Measurements from ENCODE around the gene HADHB.

Gene HADHB

DNA sequence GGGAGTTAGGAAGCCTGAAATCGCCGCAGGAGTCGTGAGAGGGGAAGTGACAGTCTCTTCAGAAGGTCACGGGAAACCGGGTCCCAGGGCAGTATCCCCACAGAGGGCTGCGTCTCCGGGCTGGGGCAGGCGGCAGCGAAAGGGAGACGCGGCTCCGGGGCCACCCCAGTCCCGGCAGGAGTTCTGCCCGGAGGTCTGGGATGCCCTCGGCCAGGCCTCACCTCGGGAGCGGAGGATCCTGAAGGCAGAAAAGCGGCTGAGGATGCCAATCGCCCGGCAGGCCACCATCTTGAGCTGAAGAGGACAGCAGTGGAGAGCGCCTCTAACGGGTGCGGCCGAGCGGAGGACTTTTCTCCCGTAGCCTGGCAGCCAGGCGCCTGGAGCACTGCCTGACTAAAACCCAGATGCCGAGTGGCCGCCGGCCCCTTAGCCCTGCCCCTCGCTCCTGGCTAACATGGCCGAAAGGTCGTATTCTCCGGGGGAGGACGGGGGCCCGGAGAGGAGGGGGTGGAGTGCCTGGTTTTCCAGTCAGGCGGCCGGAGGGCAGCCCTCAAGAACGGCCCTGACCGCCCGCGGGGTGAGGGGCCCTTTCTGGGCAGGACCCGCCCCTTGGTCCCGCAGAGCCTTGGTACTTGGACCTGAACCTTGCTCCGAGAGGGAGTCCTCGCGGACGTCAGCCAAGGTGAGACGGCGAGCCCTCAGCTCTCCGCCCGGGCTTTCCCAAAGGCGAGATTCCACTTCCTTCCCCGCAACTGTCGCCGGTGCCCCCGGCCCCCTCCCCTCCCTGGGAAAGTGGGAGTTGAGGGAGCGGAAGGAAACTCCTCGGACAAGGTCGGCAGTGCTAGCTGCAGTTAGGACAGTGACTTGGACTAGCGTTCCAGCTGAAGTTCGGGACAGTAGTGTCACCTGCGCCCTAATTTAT lies at the start of gene HADHB, which contains the start of gene HADHA:
TSS of gene HADHB (plus strand) at position 631 of the 922 bp plus-strand sequence. CDS start 9,316 bp downstream, outside the sequence.
TSS of gene HADHA (minus strand) at position 324 of the 922 bp plus-strand sequence. CDS start at position 288, 36 bp downstream.
- in situ Hi-C loops (cut with HindIII; ENCODE audit: low pct_ligation_motif_present, low pct_unique_long_range_greater_than_20kb, low sequenced_read_pairs) = no loop called here
- DNase-seq = peak; percentile 93

DNA sequence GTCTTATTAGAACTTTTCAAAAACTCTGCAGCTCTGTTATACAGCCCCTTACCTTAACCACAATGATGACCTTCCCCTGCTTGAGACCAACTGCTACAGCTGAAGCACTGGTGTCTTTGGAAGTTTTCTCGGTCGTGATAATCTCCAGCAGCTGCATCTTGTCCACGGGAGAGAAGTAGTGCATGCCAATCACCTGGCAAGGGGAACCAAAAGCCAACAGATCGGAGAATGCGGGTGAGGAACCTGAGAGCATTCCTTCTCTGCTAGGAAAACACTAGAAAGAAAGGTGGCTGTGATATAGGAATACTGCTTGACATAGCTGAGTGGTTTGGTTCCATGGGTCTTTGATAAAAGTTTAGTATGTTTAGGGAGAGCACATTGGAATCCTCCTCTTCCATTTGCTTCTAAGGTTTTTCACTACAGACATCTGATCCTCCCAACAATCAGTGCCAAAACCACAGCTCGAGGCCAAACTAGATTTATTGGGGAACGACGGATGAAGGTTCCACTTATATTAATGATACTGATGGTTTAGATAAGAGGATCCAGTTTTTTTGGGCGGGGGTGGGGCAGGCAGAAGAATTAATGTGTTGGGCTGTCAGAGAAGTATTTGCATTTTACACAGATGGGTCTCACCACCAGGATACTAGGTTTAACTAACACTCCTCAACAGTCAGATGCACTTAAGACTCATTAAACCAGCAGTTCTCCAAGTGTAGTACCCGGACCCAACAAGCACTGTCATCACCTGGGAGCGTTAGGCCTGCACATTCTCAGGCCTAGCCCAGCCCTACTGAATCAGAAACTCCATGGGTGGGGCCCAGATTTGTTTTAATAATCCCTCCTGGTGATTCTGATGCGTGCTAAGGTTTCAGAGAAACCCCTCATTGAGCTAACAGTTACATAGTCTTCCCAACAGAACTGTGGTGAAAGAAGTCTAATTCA lies 49.4 kb upstream of the HADHB start:
- in situ Hi-C loops (cut with HindIII; ENCODE audit: low pct_ligation_motif_present, low pct_unique_long_range_greater_than_20kb, low sequenced_read_pairs) = no loop called here
- no peak for DNase-seq

DNA sequence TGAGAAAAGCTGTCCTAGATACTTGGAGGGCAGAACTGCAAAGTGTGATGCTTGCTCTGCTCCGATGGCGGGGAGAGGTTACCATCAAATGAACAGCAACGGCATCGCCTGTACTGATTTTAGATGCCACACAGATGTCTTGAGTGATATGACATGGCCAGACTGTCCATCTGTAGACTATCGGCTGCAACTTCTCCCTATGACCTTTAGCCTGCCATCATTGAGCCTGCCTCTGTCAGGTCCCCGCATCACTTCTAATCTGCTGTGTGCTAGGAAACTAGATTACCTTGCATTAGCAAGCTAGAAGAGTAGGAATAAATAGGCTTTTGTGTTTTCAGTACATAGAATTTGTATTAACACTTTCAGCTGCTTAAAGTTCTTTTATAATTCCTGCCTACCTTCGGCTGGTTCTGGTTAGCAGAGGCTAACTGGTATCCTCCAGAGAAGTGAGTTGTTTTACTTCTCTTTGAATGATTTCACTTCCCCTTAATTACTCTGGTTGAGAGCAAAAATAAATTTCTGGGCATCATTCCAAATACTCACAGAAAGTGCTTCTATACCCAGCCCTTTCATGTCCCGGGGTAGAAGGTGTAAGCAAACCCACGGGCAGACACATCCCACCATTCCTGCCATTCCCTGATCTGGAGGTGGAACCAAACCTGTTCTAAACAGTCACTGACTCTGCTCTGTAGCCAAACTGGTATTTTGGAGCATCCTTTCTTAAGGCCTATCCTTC lies 47.9 kb upstream of the HADHB start:
- in situ Hi-C loops (cut with HindIII; ENCODE audit: low pct_ligation_motif_present, low pct_unique_long_range_greater_than_20kb, low sequenced_read_pairs) = no loop called here

DNA sequence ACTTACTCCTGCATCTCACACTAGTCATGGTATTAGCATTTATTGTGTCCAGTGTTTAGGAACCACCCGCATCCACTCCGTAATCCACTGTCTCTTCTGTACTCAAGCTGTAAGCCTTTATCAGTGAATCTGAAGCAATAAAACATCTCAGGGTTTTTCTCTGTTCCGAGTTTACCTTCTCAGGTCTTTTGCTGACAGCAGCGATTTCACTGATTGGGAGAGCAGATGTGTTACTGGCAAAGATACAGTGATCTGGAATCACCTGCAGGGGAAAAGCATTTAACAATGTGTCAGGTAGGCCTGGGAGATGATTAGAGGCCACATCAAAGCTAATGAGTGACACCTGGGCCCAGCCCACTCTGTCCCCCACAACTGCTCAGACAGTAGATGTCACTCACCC lies 47.2 kb upstream of the HADHB start:
- in situ Hi-C loops (cut with HindIII; ENCODE audit: low pct_ligation_motif_present, low pct_unique_long_range_greater_than_20kb, low sequenced_read_pairs) = no loop called here
- no peak for DNase-seq

More for the DNA sequence above, 47.9 kb upstream of the HADHB start:
- no peak for DNase-seq

DNA sequence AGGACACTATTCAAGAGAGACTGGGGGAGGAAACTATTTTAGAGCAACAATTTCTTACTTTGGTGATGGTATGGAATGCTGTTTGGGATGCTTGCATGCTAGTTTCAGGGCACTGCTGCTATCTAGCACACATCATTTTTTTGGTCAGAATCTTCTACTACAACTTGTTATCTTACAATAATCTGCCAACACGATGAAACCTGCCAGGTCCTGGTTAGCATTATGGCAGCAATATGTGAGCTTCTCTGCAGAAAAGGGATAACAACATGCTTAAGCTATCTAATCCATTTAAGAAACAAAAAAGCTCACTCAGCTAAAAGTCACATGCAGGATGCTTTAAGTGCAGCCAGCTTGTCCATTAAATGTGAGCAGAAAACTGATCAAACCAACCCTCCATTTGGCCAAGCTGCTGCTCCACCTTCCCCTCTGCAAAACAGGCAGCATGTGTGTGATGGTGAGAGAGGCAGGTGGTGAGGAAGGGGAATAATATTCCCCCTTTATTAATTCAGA lies 41.7 kb upstream of the HADHB start:
- in situ Hi-C loops (cut with HindIII; ENCODE audit: low pct_ligation_motif_present, low pct_unique_long_range_greater_than_20kb, low sequenced_read_pairs) = no loop called here
- DNase-seq = no peak

DNA sequence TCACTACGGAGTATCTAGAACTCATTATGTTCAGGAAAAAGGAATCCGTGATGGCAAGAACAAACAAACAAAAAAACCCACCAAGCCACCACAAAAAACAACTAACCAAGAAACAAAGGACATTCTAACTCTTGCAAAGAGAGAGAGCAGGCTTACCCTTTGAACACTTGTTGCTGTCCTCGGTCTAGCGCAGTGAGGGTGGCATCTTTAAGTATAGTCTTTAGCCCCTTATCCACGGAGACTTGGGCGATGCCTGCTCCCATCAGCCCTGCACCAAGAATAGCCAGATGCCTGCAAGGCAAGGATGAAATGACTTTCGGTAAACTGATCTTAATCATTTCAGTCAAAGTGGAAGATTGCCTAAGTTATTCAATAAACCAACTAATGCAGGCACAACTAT lies 40.8 kb upstream of the HADHB start:
- in situ Hi-C loops (cut with HindIII; ENCODE audit: low pct_ligation_motif_present, low pct_unique_long_range_greater_than_20kb, low sequenced_read_pairs) = no loop called here
- DNase-seq = no peak

DNA sequence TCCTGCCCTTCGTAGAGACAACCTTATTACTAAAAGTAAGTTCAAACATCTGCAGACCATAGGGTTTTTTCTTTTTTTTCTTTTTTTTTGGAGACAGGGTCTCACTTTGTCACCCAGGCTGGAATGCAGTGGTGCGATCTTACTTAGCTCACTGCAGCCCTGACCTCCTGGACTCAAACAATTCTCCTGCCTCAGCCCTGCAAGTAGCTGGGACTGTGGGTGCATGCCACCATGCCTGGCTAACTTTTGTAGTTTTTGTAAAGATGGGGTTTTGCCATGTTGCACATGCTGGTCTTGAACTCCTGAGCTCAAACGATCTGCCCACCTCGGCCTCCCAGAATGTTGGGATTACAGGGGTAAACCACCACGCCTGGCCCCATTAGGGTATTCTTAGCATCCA lies 32.7 kb upstream of the HADHB start:
- in situ Hi-C loops (cut with HindIII; ENCODE audit: low pct_ligation_motif_present, low pct_unique_long_range_greater_than_20kb, low sequenced_read_pairs) = no loop called here
- DNase-seq = no peak

DNA sequence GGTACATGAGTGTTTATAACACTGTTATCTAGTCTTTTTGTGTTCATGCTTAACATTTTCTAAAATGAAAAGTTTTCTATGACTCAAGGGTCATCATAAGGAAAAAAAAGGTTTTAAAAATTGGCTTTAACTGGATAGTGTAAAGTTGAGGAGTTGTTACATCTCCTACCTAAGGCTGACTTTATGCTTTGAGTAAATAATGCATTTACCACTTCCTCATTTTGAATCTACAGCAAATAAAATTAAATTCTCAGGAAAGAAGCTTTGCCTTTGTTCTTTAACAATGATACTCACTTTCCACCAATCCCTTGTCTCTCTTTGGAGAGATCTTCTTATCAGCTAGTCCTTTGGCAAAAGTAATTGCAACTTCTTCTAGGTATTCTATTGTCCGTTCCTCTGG lies 30.0 kb upstream of the HADHB start:
- no peak for DNase-seq
- in situ Hi-C loops (cut with HindIII; ENCODE audit: low pct_ligation_motif_present, low pct_unique_long_range_greater_than_20kb, low sequenced_read_pairs) = no loop called here

DNA sequence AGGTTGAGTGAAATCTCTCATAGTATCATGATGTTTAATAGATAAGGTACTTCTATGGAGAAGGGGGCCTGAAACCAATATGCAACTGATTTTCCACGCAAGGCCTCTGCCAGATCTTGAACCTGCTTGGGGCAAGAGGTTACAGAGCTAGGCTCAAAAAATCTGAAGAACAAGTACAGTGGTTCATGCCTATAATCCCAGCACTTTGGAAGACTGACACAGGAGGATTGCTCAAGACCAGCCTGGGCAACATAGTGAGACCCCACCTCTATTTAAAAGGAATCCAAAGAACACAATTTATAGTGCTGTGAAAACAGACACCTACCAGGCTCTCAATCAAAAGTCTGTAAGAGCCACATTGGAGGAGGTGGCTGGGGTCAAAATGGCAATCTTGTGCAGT lies 28.9 kb upstream of the HADHB start:
- DNase-seq = no peak
- in situ Hi-C loops (cut with HindIII; ENCODE audit: low pct_ligation_motif_present, low pct_unique_long_range_greater_than_20kb, low sequenced_read_pairs) = no loop called here

DNA sequence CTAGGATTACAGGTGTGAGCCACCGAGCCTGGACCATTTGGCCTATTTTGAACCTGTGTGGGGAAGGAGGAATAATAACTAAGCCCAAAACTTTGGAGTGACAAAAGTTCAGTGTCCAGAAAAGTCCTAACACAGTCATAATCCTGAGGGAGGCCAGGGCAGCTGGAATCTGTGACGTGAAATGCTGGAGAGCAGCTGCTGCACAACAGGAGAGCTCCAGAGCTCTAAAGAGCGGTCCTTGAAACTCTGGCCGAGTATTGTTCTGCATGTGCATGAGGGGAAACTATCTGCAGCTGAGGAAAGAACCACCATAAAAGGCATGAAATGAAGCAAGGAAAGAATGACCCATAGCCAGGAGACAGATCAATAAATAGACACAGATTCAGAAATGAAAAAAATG lies 28.2 kb upstream of the HADHB start:
- DNase-seq = no peak
- in situ Hi-C loops (cut with HindIII; ENCODE audit: low pct_ligation_motif_present, low pct_unique_long_range_greater_than_20kb, low sequenced_read_pairs) = no loop called here

DNA sequence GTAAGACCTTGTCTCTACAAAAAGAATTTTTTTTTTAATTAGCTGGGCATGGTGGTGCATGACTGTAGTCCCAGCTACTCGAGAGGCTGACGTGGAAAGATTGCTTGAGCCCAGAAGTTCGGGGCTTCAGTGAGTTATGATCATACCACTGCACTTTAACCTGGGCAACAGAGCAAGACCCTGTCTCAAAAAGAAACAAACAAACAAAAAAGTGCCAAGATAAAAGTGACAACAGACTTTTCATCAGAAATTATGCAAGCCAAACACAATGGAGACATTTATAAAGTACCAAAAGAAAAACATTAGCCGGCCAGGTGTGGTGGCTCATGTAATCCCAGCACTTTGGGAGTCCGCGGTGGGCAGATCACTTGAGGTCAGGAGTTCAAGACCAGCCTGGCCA lies 27.0 kb upstream of the HADHB start:
- in situ Hi-C loops (cut with HindIII; ENCODE audit: low pct_ligation_motif_present, low pct_unique_long_range_greater_than_20kb, low sequenced_read_pairs) = no loop called here
- DNase-seq = peak; percentile 7

DNA sequence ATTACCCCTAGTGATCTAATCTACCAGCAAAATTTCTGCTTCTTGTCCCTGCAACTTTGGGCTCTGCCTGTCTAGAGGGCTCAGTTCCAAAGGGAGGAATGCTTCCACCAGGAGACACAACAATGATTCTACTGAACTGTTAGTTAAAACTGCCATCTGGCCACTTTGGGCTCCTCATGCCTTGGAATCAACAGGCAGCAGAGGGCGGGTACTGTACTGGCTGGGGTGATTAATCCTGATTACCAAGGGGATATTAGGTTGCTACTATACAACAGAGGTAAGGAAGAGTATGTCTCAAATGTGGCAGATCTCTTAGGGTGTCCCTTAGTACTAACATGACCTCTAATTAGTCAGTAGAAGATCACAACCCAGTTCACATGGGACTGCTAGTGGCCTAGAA lies 21.7 kb upstream of the HADHB start:
- in situ Hi-C loops (cut with HindIII; ENCODE audit: low pct_ligation_motif_present, low pct_unique_long_range_greater_than_20kb, low sequenced_read_pairs) = no loop called here

DNA sequence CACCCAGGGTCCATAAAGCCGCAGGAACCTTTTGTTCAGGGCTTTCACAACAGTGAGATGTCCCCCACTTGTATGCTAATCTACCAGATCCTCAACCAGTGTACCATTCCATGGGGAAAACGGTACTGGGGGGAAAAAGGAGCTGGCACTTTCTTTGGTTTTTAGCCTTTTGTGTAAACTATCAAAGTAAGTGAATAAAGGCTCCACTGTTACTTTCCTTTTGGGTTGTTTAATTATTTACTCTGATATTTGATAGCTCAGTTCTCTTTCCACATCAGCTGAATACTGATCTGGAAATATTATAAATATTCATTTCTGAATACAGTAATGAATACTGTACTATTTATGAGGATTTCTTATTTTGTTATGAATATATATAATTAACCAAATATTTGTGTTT lies 20.6 kb upstream of the HADHB start:
- in situ Hi-C loops (cut with HindIII; ENCODE audit: low pct_ligation_motif_present, low pct_unique_long_range_greater_than_20kb, low sequenced_read_pairs) = no loop called here
- no peak for DNase-seq

More for the DNA sequence above, 21.7 kb upstream of the HADHB start:
- DNase-seq = no peak

DNA sequence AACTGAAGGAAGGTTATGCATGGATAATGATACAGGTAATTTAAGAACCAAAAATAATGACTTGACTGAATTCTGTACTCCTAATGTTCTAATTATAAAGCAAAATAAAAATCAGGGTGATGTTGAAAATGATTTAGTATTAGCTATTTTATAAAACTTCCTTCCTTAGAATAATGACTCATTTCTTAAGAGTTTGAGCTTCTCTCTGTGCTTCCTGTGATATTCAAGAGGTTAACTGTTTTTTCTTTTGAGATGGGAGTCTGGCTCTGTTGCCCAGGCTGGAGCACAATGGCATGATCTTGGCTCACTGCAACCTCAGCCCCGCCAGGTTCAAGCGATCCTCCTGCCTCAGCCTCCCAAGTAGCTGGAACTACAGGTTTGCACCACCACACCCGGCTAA lies 15.1 kb upstream of the HADHB start:
- in situ Hi-C loops (cut with HindIII; ENCODE audit: low pct_ligation_motif_present, low pct_unique_long_range_greater_than_20kb, low sequenced_read_pairs) = no loop called here

DNA sequence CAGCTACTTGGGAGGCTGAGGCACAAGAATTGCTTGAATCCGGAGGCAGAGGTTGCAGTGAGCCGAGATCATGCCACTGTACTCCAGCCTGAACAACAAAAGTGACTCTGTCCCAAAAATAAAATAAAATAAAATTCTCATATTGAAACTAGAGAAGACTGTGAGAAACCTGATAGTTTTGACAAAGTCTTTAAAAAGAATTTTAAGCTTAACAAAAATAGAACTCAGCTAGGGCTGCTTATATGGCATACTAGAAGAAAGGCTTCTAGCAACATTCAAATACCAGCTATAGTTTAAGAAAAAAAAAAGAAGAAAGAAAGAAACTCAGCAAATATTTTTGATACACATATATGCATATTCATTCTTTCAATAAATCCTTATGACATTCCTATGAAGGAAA lies 13.9 kb upstream of the HADHB start:
- in situ Hi-C loops (cut with HindIII; ENCODE audit: low pct_ligation_motif_present, low pct_unique_long_range_greater_than_20kb, low sequenced_read_pairs) = no loop called here
- DNase-seq = no peak

More for the DNA sequence above, 15.1 kb upstream of the HADHB start:
- DNase-seq = no peak

DNA sequence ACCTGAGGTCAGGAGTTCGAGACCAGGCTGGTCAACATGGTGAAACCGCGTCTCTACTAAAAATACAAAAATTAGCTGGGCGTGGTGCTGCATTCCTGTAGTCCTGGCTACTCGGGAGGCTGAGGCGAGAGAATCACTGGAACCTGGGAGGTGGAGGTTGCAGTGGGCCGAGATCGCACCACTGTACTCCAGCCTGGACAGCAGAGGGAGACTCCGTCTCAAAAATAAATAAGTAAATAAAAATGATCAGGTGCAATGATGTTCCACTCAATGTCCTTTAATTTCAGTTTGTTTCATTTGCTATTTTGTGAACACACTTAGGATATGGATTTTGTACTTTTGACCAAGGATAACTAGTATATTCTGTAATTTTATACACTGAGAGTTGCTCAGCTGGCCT lies 9.7 kb upstream of the HADHB start:
- in situ Hi-C loops (cut with HindIII; ENCODE audit: low pct_ligation_motif_present, low pct_unique_long_range_greater_than_20kb, low sequenced_read_pairs) = no loop called here
- peak; percentile 6 for DNase-seq

DNA sequence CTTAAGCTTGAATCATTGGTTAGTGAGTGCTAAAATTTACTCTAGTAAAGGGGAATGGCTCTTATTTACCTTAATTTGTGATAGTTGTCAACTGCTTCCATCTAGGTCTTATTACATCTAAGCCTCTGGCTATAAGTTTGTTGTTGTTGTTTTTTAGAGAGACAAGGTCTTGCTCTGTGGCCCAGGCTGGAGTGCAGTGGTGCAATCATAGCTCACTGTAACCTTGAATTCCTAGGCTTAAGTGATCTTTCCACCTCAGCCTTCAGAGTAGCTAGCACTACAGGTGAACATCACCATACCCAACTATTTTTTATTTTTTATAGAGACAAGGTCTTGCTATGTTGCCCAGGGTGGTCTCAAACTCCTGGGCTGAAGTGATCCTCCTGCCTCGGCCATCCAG lies 6.9 kb upstream of the HADHB start:
- DNase-seq = no peak
- in situ Hi-C loops (cut with HindIII; ENCODE audit: low pct_ligation_motif_present, low pct_unique_long_range_greater_than_20kb, low sequenced_read_pairs) = no loop called here

DNA sequence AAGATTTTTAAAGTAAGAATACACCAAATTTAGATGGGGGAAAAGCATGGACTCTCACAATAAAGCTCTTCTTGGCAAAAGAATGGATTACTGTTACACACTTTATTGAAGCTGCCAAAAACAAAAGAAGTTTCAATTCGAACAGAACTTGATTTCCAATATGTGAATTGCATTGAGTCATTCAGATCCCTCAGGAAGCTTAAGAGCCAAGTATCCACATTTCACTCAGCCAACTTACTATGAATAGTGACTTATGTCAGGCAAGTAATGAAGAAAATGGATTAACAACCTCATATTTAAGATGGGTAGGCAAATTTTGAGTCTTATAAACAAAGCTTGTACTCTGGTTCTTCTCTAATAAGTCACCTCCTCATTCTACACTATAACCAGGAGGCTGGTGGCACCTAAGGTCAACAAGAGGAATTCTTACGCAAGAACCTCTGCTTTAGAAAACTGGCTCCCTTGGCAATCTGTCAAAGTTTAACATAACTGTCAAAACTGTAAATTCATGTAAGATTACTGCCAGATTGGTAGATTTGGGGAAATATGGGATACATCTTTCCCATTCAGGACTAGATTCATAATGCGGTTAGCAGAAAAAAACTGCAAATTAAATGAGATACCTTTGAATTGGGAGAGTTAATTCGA lies 6.3 kb upstream of the HADHB start:
- DNase-seq = no peak
- in situ Hi-C loops (cut with HindIII; ENCODE audit: low pct_ligation_motif_present, low pct_unique_long_range_greater_than_20kb, low sequenced_read_pairs) = no loop called here

Measured in ACHN (cell line).